ENCODE measurements around the gene ABCC1.
A peak's percentile ranks its signal among the peaks of the same experiment; 100 is the strongest.

The ABCC1 gene

DNA sequence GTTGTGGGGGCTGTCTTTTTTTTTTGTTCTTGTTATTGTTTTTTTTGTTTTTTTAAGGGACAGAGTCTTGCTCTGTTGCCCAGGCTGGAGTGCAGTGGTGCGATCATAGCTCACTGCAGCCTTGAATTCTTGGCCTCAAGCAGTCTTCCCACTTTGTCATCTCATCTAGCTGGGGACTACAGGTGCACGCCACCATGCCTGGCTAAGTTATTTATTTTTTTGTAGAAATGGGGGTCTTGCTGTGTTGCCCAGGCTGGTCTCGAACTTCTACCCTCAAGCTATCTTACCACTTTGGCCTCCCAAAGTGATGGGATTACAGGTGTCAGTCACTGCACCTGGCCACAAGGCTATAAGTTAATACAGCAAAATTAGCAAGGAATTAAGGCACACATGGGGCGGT lies 101.7 kb downstream of the ABCC1 start:
- no peak for DNase-seq (ENCODE audit: low spot score)
- TF ChIP-seq, protein P1, sequence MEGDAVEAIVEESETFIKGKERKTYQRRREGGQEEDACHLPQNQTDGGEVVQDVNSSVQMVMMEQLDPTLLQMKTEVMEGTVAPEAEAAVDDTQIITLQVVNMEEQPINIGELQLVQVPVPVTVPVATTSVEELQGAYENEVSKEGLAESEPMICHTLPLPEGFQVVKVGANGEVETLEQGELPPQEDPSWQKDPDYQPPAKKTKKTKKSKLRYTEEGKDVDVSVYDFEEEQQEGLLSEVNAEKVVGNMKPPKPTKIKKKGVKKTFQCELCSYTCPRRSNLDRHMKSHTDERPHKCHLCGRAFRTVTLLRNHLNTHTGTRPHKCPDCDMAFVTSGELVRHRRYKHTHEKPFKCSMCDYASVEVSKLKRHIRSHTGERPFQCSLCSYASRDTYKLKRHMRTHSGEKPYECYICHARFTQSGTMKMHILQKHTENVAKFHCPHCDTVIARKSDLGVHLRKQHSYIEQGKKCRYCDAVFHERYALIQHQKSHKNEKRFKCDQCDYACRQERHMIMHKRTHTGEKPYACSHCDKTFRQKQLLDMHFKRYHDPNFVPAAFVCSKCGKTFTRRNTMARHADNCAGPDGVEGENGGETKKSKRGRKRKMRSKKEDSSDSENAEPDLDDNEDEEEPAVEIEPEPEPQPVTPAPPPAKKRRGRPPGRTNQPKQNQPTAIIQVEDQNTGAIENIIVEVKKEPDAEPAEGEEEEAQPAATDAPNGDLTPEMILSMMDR (IDR thresholded peaks at IDR 0.05; ENCODE audit: extremely low read depth, missing control alignments), result no peak

DNA sequence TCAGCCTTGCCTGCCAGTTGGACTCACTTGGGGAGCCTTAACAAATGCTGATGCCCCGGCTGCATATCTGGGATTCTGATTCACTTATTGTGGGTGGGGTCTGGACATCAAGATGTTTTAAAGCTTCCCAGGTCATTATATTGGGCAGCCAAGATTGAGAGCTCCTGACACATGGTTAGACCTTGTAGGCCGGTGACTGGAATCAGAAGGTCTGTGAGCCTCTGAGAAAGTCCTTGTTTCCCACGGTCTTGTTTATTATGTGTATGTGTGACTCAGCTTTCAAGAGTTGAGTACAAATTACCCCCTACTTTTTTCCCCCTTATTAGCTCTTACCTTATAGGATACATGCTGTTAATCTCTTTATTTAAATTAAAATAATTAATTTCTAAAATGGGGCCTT lies 103.5 kb downstream of the ABCC1 start:
- TF ChIP-seq, protein P1 (IDR thresholded peaks at IDR 0.05; ENCODE audit: extremely low read depth, missing control alignments), result no peak
- no peak for DNase-seq (ENCODE audit: low spot score)

DNA sequence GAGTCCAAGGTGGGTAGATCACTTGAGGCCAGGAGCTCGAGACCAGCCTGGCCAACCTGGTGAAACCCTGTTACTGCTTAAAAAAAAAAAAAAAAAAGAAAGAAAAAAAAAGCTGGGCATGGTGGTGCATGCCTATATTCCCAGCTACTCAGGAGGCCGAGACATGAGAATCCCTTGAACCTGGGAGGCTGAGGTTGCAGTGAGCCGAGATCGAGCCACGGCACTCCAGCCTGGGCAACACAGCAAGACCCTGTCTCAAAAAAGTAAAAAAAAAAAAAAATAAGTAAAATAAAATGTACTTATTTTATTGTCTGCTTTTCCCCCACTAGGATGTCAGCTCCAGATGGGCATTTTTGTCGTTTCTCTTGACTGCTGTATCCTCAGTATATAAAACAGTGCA lies 107.7 kb downstream of the ABCC1 start:
- DNase-seq (ENCODE audit: low spot score), result no peak
- TF ChIP-seq, protein P1 (IDR thresholded peaks at IDR 0.05; ENCODE audit: extremely low read depth, missing control alignments), result no peak

DNA sequence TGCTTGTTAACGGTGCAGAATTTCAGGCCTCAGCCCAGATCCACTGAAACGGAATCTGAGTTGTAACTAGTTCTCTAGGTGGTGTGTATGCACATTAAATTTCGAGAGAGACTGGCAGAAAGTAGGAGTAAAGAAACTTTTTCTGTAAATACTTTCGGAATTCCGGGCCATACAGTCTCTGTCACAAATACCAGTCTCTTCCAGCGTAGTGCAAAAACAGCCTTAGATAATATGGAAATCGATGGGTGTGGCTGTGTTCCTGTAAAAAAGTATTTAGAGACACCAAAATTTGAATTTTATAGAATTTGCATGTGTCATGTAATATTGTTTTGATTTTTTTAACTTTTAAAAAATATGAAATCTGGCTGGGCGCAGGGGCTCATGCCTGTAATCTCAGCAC lies 109.7 kb downstream of the ABCC1 start:
- TF ChIP-seq, protein P1 (IDR thresholded peaks at IDR 0.05; ENCODE audit: extremely low read depth, missing control alignments), result no peak
- DNase-seq (ENCODE audit: low spot score), result no peak

DNA sequence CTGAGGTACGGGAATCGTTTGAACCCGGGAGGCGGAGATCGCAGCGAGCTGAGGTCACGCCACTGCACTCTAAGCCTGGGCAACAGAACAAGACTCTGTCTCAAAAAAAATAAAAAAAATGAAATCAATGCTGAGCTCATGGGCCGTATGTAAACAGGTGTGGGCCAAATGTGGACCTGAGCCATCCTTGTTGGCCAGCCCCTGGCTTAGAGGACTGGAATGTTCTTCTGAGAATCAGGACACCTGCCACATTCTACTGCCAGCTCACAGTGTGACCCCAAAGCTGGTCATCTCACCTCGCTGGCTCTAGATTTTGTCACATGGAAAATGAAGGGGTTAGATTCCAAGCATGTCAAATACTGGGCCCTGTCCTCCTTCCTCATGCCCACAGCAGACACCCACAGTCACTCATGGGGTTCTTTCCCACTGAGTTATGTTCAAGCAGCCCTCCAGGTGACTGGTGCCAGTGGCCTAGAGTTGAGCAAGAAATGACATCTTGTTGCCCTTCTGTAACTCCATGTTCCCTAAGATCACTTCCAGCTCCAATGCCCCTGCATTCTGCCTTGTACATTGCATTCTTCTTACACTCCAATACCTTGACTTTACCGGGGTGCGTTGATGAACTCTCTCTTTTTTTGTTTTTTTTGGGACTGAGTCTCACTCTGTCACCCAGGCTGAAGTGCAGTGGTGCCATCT lies 110.6 kb downstream of the ABCC1 start:
- TF ChIP-seq, protein P1 (IDR thresholded peaks at IDR 0.05; ENCODE audit: extremely low read depth, missing control alignments), result no peak
- DNase-seq (ENCODE audit: low spot score), result no peak

DNA sequence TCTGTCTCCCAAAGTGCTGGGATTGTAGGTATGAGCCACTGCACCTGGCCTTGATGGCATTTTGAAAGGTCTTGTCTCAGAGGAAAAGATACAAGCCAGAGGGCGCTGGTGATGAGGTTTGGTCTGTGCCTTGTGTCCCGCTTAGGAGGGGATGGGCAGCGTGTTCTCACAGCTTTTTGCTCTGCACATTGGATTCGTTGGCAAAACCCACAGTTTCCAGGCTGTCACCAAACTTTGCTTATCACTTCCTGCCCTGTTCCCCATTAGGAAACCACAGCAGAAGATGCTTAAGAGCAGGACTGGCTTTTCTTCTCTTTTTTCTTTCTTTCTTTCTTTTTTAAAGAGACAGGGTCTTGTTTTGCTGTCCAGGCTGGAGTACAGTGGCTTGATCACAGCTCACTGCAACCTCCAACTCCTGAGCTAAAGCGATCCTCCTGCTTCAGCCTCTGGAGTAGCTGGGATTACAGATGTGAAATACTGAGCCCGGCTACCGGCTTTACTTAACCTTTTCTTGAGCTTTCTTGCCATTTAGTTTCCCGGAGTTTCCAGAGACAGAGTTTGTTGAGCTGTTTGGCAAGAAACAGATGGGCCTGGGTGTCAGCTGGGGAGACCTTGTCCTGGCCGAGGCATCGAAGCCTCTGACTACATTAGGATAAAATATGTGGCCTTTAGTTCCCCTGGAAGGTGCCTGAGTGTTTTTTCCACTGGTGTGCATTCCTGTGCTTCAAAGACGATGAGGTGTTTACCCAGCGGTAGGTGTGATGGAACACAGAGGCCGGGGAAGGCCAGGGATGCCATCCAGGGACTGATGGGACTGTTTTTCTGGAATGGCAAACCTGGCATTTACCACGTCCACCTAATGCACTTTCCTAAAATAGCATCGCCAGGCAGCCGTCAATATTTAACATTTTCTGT lies 112.9 kb downstream of the ABCC1 start:
- peak; percentile 26 for DNase-seq (ENCODE audit: low spot score)
- TF ChIP-seq, protein P1 (IDR thresholded peaks at IDR 0.05; ENCODE audit: extremely low read depth, missing control alignments), result no peak

DNA sequence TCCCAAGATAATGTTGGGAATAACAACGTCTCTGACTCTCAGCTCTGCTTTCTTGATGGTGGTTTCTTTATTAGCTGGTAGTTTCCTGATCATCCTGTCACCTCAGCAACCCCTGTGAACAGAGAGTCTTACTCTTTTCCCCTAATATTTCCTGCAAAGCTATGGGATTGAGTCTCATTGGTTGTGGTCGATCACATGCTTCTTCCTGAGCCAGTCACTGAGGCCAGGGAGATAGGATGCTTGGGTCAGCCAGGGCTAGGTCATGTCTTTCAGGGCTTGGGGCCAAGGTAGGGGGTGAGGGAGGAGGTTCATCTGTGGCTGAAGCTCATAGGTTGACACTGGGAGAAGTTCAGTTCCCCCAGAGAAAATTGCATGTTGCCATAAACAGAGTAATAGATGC lies 114.3 kb downstream of the ABCC1 start:
- TF ChIP-seq, protein P1 (IDR thresholded peaks at IDR 0.05; ENCODE audit: extremely low read depth, missing control alignments), result no peak
- no peak for DNase-seq (ENCODE audit: low spot score)
